IMR-90 (cell line): Measurements from ENCODE around the gene FAM174B. TPM values are rescaled to one million over a fixed set of nuclear protein-coding genes. Genes with fewer than 3 reads are reported as not detected.

Source experiments
- ATAC-seq: fragments of 200-7000 bp; cut with Tn5 transposase; 2 replicates; pipeline ENCODE4 v1.9.1; 2020; ENCODE audit warnings: low read depth, mild to moderate bottlenecking, moderate library complexity
- BruUV-seq: library from RNA; stranded (reverse); fragments of 400-500 nt; replicated peaks from 2 replicates; lab custom pipeline; 2021; lab: Mats Ljungman, UMichigan
- CTCF ChIA-PET: fragments of 300-600 bp; formaldehyde crosslinking; extraction: SDS; loops from one replicate; lab custom pipeline; 2021; ENCODE audit warnings: antibody characterized with exemption; lab: Yijun Ruan, JAX
- POLR2A ChIA-PET: fragments of 300-600 bp; sonication (Branson Sonifier 250); formaldehyde crosslinking; loops from one replicate; lab custom pipeline; 2022; ENCODE audit warnings: antibody characterized with exemption; ENCODE audit not compliant: unreplicated experiment; lab: Charles Lee
- DNase-seq: peaks from one replicate; pipeline ENCODE4 v3.0.0; 2013
- H2AFZ ChIP-seq: replicated peaks from 2 replicates; pipeline ENCODE3; 2013; ENCODE audit warnings: low read length, mild to moderate bottlenecking; ENCODE audit not compliant: poor library complexity
- H2AK5ac ChIP-seq: 2 replicates; pipeline ENCODE4 v1.6.1; 2013; ENCODE audit warnings: low read depth, low read length, inconsistent platforms
- H2AK9ac ChIP-seq: replicated peaks from 2 replicates; pipeline ENCODE3; 2013; ENCODE audit warnings: mild to moderate bottlenecking, low read depth, low read length, moderate library complexity; ENCODE audit not compliant: poor library complexity
- H2BK120ac ChIP-seq: 2 replicates; pipeline ENCODE4 v1.6.1; 2013; ENCODE audit warnings: low read depth, low read length, inconsistent platforms
- H2BK15ac ChIP-seq: 3 replicates; pipeline ENCODE4 v1.6.1; 2013; ENCODE audit warnings: low read depth, low read length, inconsistent platforms
- H2BK20ac ChIP-seq: 2 replicates; pipeline ENCODE4 v1.6.1; 2013; ENCODE audit warnings: low read depth, mild to moderate bottlenecking, inconsistent platforms, low read length, moderate library complexity
- H2BK5ac ChIP-seq: 2 replicates; pipeline ENCODE4 v1.6.1; 2013; ENCODE audit warnings: mild to moderate bottlenecking, low read depth, low read length, inconsistent platforms; ENCODE audit not compliant: poor library complexity, severe bottlenecking
- H3K14ac ChIP-seq: replicated peaks from 2 replicates; pipeline ENCODE4 v1.6.1; 2013; ENCODE audit warnings: low read depth, low read length, inconsistent platforms
- H3K18ac ChIP-seq: 2 replicates; pipeline ENCODE4 v1.6.1; 2013; ENCODE audit warnings: low read depth, low read length, control low read depth
- H3K23ac ChIP-seq: 2 replicates; pipeline ENCODE4 v1.6.1; 2013; ENCODE audit warnings: low read depth, low read length, inconsistent platforms
- H3K27ac ChIP-seq: 2 replicates; pipeline ENCODE4 v1.5.1; 2013; ENCODE audit warnings: mild to moderate bottlenecking, control low read depth, low read length; ENCODE audit not compliant: insufficient read depth
- H3K27me3 ChIP-seq: 2 replicates; pipeline ENCODE4 v1.6.1; 2013; ENCODE audit warnings: low read length; ENCODE audit not compliant: control insufficient read depth, insufficient read depth
- H3K36me3 ChIP-seq: 2 replicates; pipeline ENCODE4 v1.6.1; 2013; ENCODE audit warnings: low read length, mixed read lengths; ENCODE audit not compliant: control insufficient read depth, insufficient read depth
- H3K4ac ChIP-seq: 2 replicates; pipeline ENCODE4 v1.6.1; 2013; ENCODE audit warnings: low read depth, low read length, inconsistent platforms
- H3K4me1 ChIP-seq: 2 replicates; pipeline ENCODE4 v1.6.1; 2013; ENCODE audit warnings: low read length, mixed read lengths; ENCODE audit not compliant: control insufficient read depth, insufficient read depth
- H3K4me2 ChIP-seq: 2 replicates; pipeline ENCODE4 v1.6.1; 2013; ENCODE audit warnings: low read depth, mild to moderate bottlenecking, control low read depth, low read length, moderate library complexity
- H3K4me3 ChIP-seq: 2 replicates; pipeline ENCODE4 v1.5.1; 2013; ENCODE audit warnings: low read depth, mild to moderate bottlenecking, control low read depth, low read length, moderate library complexity; ENCODE audit not compliant: insufficient read depth
- H3K56ac ChIP-seq: 2 replicates; pipeline ENCODE4 v1.6.1; 2013; ENCODE audit warnings: low read length, inconsistent platforms; ENCODE audit not compliant: insufficient read depth; ENCODE audit errors: extremely low read depth
- H3K79me1 ChIP-seq, 2 experiments: 2 replicates each; pipeline ENCODE4 v1.6.1; 2013; ENCODE audit warnings: low read length in 2 of 2, inconsistent platforms in 1 of 2, low read depth in 1 of 2
- H3K9ac ChIP-seq: 2 replicates; pipeline ENCODE4 v1.6.1; 2013; ENCODE audit warnings: low read depth, low read length, control low read depth
- H3K9me1 ChIP-seq: 2 replicates; pipeline ENCODE4 v1.6.1; 2013; ENCODE audit warnings: low read length, inconsistent platforms; ENCODE audit not compliant: insufficient read depth
- H3K9me3 ChIP-seq: 2 replicates; pipeline ENCODE4 v1.6.1; 2013; ENCODE audit warnings: low read length; ENCODE audit not compliant: control insufficient read depth, insufficient read depth
- H4K20me1 ChIP-seq: 2 replicates; pipeline ENCODE4 v1.6.1; 2013; ENCODE audit warnings: low read length, inconsistent platforms; ENCODE audit not compliant: insufficient read depth
- H4K5ac ChIP-seq: 2 replicates; pipeline ENCODE4 v1.6.1; 2013; ENCODE audit warnings: mild to moderate bottlenecking, low read depth, low read length, control low read depth
- H4K8ac ChIP-seq, 2 experiments: 2 replicates each; pipeline ENCODE4 v1.6.1; 2013; ENCODE audit warnings: low read depth in 2 of 2, low read length in 2 of 2, control low read depth in 1 of 2, inconsistent platforms in 1 of 2
- H4K91ac ChIP-seq: 2 replicates; pipeline ENCODE4 v1.6.1; 2013; ENCODE audit warnings: low read depth, low read length, inconsistent platforms; ENCODE audit not compliant: insufficient read depth
- CEBPB ChIP-seq: IDR thresholded peaks from 2 replicates; pipeline ENCODE4 v1.6.1; 2012; ENCODE audit warnings: low read depth, low read length, improper control_type of control experiment
- CHD1 ChIP-seq: IDR thresholded peaks from 2 replicates; pipeline ENCODE4 v1.6.1; 2012; ENCODE audit warnings: low read depth, low read length, improper control_type of control experiment
- FOS ChIP-seq: fragments of 150-350 bp; IDR thresholded peaks from 2 replicates; pipeline ENCODE4 v1.6.1; 2016; ENCODE audit warnings: low read depth, low read length
- MAFK ChIP-seq: IDR thresholded peaks from 2 replicates; pipeline ENCODE4 v1.6.1; 2012; ENCODE audit warnings: low read depth, low read length, improper control_type of control experiment
- MXI1 ChIP-seq: IDR thresholded peaks from 2 replicates; pipeline ENCODE4 v1.6.1; 2012; ENCODE audit warnings: low read depth, mild to moderate bottlenecking, low read length, moderate library complexity, borderline replicate concordance
- NFE2L2 ChIP-seq: fragments of 150-350 bp; IDR thresholded peaks from 2 replicates; pipeline ENCODE4 v1.6.1; 2016; ENCODE audit warnings: low read depth, mild to moderate bottlenecking, low read length
- POLR2A ChIP-seq: IDR thresholded peaks from 2 replicates; pipeline ENCODE4 v1.6.1; 2012; ENCODE audit warnings: mild to moderate bottlenecking, low read depth, low read length
- RAD21 ChIP-seq: IDR thresholded peaks from 2 replicates; pipeline ENCODE4 v1.6.1; 2012; ENCODE audit warnings: low read length, improper control_type of control experiment
- RCOR1 ChIP-seq: IDR thresholded peaks from 2 replicates; pipeline ENCODE4 v1.6.1; 2012; ENCODE audit warnings: mild to moderate bottlenecking, low read length, improper control_type of control experiment; ENCODE audit not compliant: insufficient replicate concordance
- RFX5 ChIP-seq: IDR thresholded peaks from 2 replicates; pipeline ENCODE4 v1.8.0; 2012; ENCODE audit warnings: low read depth, mild to moderate bottlenecking, low read length, moderate library complexity
- SMC3 ChIP-seq: fragments of 150-350 bp; IDR thresholded peaks from 2 replicates; pipeline ENCODE4 v1.6.1; 2016; ENCODE audit warnings: low read depth, mild to moderate bottlenecking, antibody characterized with exemption, low read length, moderate library complexity
- WGBS, 2 experiments: methylation state at CpG; one replicate each; pipeline versions ENCODE4 v1.1.5 to v1.1.7; 2013; ENCODE audit warnings: missing lambda C conversion rate in 2 of 2; ENCODE audit not compliant: insufficient read length in 1 of 2; ENCODE audit errors: extremely low coverage in 2 of 2; 5-methylcytosine and 5-hydroxymethylcytosine counted together
- dilution Hi-C: fragments of 300-500 bp; cut with HindIII; formaldehyde crosslinking; loops from one replicate; pipeline ENCODE4 v1.14.3; 2018; ENCODE audit warnings: low sequenced_read_pairs; ENCODE audit not compliant: unreplicated experiment
- in situ Hi-C: fragments of 300-500 bp; cut with MboI; formaldehyde crosslinking; loops from 3 replicates; pipeline ENCODE4 v1.14.3; 2019; ENCODE audit warnings: low sequenced_read_pairs, inconsistent platforms, mixed read lengths
- intact Hi-C: fragments of 100-400 bp; cut with micrococcal nuclease; formaldehyde crosslinking; loops from 2 replicates; pipeline ENCODE4 v1.10.0; 2022
- polyA plus RNA-seq, 3 experiments: library from polyadenylated mRNA; depleted of rRNA; stranded (reverse); fragments of >200 nt; gene quantifications; 2 replicates each; pipeline ENCODE4 v1.2.3, GENCODE V29; 2012; ENCODE audit warnings: low replicate concordance in 1 of 3
- total RNA-seq: library from RNA; depleted of rRNA; stranded (reverse); fragments of >200 nt; gene quantifications from 2 replicates; pipeline ENCODE4 v1.2.3, GENCODE V29; 2012
- TF ChIP-seq, protein P1 (sequence below): fragments of 150-350 bp; IDR thresholded peaks from 2 replicates; pipeline ENCODE4 v1.6.1; 2016; ENCODE audit warnings: low read depth, mild to moderate bottlenecking, low read length, moderate library complexity, borderline replicate concordance
- TF ChIP-seq, protein P2 (sequence below): conservative IDR thresholded peaks from 2 replicates; pipeline ENCODE4 v1.5.1; 2012; ENCODE audit warnings: mild to moderate bottlenecking, low read depth, low read length, improper control_type of control experiment

FAM174B gene
- total and polyA plus RNA-seq, 2 of the 4 experiments (the other 2 are of a cell fraction), result 0.18 to 0.56 TPM

DNA sequence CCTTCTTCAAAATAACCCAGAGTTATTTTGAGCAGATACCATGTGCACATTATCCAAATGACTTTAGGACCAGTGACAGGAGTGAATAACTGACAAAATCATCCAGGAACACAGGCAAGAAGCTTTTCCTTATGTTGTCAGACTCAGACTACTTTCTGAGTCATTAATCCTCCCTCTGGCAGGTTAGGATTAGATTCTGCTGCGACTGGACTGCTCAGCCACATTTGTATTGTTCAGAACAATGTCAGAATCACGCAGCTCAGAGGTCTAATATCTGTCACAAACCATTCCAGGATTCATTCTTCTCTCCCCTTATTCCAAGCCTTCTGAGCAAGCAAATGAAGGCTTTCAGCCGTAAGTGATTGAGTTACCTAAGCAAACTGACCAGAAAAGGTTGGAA is 34.8 kb upstream of the FAM174B start:
- no peak for TF ChIP-seq CEBPB
- TF ChIP-seq, protein P1, sequence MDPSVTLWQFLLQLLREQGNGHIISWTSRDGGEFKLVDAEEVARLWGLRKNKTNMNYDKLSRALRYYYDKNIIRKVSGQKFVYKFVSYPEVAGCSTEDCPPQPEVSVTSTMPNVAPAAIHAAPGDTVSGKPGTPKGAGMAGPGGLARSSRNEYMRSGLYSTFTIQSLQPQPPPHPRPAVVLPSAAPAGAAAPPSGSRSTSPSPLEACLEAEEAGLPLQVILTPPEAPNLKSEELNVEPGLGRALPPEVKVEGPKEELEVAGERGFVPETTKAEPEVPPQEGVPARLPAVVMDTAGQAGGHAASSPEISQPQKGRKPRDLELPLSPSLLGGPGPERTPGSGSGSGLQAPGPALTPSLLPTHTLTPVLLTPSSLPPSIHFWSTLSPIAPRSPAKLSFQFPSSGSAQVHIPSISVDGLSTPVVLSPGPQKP, result no peak
- no peak for TF ChIP-seq RCOR1
- TF ChIP-seq MAFK, result no peak
- TF ChIP-seq POLR2A, result no peak
- no peak for TF ChIP-seq SMC3
- TF ChIP-seq FOS, result no peak
- TF ChIP-seq NFE2L2, result no peak
- TF ChIP-seq MXI1, result no peak
- no peak for TF ChIP-seq RFX5
- no peak for TF ChIP-seq CHD1
- TF ChIP-seq RAD21, result no peak
- TF ChIP-seq, protein P2, sequence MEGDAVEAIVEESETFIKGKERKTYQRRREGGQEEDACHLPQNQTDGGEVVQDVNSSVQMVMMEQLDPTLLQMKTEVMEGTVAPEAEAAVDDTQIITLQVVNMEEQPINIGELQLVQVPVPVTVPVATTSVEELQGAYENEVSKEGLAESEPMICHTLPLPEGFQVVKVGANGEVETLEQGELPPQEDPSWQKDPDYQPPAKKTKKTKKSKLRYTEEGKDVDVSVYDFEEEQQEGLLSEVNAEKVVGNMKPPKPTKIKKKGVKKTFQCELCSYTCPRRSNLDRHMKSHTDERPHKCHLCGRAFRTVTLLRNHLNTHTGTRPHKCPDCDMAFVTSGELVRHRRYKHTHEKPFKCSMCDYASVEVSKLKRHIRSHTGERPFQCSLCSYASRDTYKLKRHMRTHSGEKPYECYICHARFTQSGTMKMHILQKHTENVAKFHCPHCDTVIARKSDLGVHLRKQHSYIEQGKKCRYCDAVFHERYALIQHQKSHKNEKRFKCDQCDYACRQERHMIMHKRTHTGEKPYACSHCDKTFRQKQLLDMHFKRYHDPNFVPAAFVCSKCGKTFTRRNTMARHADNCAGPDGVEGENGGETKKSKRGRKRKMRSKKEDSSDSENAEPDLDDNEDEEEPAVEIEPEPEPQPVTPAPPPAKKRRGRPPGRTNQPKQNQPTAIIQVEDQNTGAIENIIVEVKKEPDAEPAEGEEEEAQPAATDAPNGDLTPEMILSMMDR, result no peak
- H3K23ac ChIP-seq, result no peak overlapping the region

More for the DNA sequence above, 34.8 kb upstream of the FAM174B start:
- H2BK5ac ChIP-seq, result no peak overlapping the region
- no peak overlapping the region for H3K4me3 ChIP-seq
- no peak overlapping the region for H3K14ac ChIP-seq
- H4K91ac ChIP-seq, result no peak overlapping the region
- no peak overlapping the region for H4K8ac ChIP-seq
- no peaks in the 10 kb centered on the region for H3K9me1 ChIP-seq
- no peak for ATAC-seq
- dilution Hi-C loops (no loop called here), intact Hi-C loops (no loop called here), in situ Hi-C loops (no loop called here)
- H3K18ac ChIP-seq, result no peak overlapping the region
- H4K20me1 ChIP-seq, result no peaks in the 10 kb centered on the region
- no peaks in the 10 kb centered on the region for H3K9me3 ChIP-seq
- no peak overlapping the region for H2BK20ac ChIP-seq
- no TSS peak for BruUV-seq
- H3K4ac ChIP-seq, result no peak overlapping the region
- H2AK9ac ChIP-seq, result no peak overlapping the region
- no peak overlapping the region for H4K5ac ChIP-seq
- H2BK120ac ChIP-seq, result no peak overlapping the region
- H2BK15ac ChIP-seq, result no peak overlapping the region
- DNase-seq, result no peak
- H3K36me3 ChIP-seq, result no peaks in the 10 kb centered on the region
- no peaks in the 10 kb centered on the region for H3K4me1 ChIP-seq
- no peak overlapping the region for H2AFZ ChIP-seq
- ChIA-PET CTCF (no interaction called here), POLR2A (no interaction called here)
- H3K4me2 ChIP-seq, result no peak overlapping the region
- H3K56ac ChIP-seq, result no peak overlapping the region
- WGBS, 2 experiments, result 11% methylated on average over 2 of the region's 3 CpGs; no CpG with 5 or more reads in 1 of the 2 experiments
- H3K79me1 ChIP-seq, result no peaks in the 10 kb centered on the region
- no peak overlapping the region for H3K9ac ChIP-seq
- H3K27ac ChIP-seq, result no peak overlapping the region
- no peak overlapping the region for H2AK5ac ChIP-seq
- H3K27me3 ChIP-seq, result no peaks in the 10 kb centered on the region
